Stimulated activated CD4-positive, alpha-beta T cell treated with anti-CD3 and anti-CD28 coated beads, Interleukin-2, amount 100 ng/mL, for 24 hours (primary cell): Measurements from ENCODE around the gene CCDC17.
"Not testable (repeated sequence)": the region's sequence is repeated elsewhere in the genome, so short reads cannot be mapped to it uniquely, and the experiment has no call there.

Experiments used
- DNase-seq, 2 donors: peaks; one replicate each; pipeline ENCODE4 v3.0.0-alpha.2; 2020

CCDC17 gene

GRCh38 chr1:45621501-45621836 is 2.4 kb downstream of the CCDC17 start:
- DNase-seq, result no peak

GRCh38 chr1:45620588-45621500 is 3.0 kb downstream of the CCDC17 start:
- no peak for DNase-seq

- DNase-seq, result no peak
Measured at GRCh38 chr1:45619149-45619921, 4.5 kb downstream of the CCDC17 start.

GRCh38 chr1:45617618-45618017 is 6.2 kb downstream of the CCDC17 start:
- DNase-seq, result no peak

- DNase-seq, result no peak
Measured at GRCh38 chr1:45615885-45616284, 8.0 kb downstream of the CCDC17 start.

- DNase-seq, result no peak
Measured at GRCh38 chr1:45612941-45613579, 10.8 kb downstream of the CCDC17 start.

GRCh38 chr1:45610589-45611226 is 13.1 kb downstream of the CCDC17 start:
- DNase-seq, result no peak

- DNase-seq, result no peak
Measured at GRCh38 chr1:45608175-45609156, 15.4 kb downstream of the CCDC17 start.

- DNase-seq, result no peak
Measured at GRCh38 chr1:45607404-45608074, 16.3 kb downstream of the CCDC17 start.

GRCh38 chr1:45604239-45604638 is 19.6 kb downstream of the CCDC17 start:
- no peak for DNase-seq

GRCh38 chr1:45596765-45597164 is 27.1 kb downstream of the CCDC17 start:
- DNase-seq, result not testable (repeated sequence)

GRCh38 chr1:45594412-45594811 is 29.4 kb downstream of the CCDC17 start:
- no peak for DNase-seq

GRCh38 chr1:45589861-45590260 is 34.0 kb downstream of the CCDC17 start:
- no peak for DNase-seq

- DNase-seq, result no peak
Measured at GRCh38 chr1:45586769-45587168, 37.1 kb downstream of the CCDC17 start.

GRCh38 chr1:45585496-45586075 is 38.3 kb downstream of the CCDC17 start:
- DNase-seq, result no peak

GRCh38 chr1:45585110-45585426 is 38.8 kb downstream of the CCDC17 start:
- DNase-seq, result no peak

GRCh38 chr1:45584351-45585109 is 39.3 kb downstream of the CCDC17 start:
- DNase-seq, result peak; percentile 88 to 91

GRCh38 chr1:45583666-45584350 is 40.0 kb downstream of the CCDC17 start, which contains the start of gene NASP:
NASP (plus strand) TSS chr1:45584041; CDS start chr1:45584147, 106 bp downstream.
- DNase-seq, result peak; percentile 95 to 96

GRCh38 chr1:45583264-45583665 is 40.6 kb downstream of the CCDC17 start:
- peak; percentile 94 for DNase-seq
